PC-3 (cell line): ENCODE results near the gene BRIP1. TPM values are rescaled to one million over a fixed set of nuclear protein-coding genes. Genes with fewer than 3 reads are reported as not detected.

Source experiments
- ATAC-seq: fragments of 200-7000 bp; cut with Tn5 transposase; 2 replicates; pipeline ENCODE4 v1.9.1; 2020; ENCODE audit warnings: mild to moderate bottlenecking, moderate library complexity
- BruUV-seq: library from RNA; stranded (reverse); fragments of 400-500 nt; replicated peaks from 2 replicates; lab custom pipeline; 2021; lab: Mats Ljungman, UMichigan
- CTCF ChIA-PET: fragments of 300-600 bp; sonication (Branson Sonifier 250); formaldehyde crosslinking; loops from one replicate; lab custom pipeline; 2022; ENCODE audit warnings: antibody characterized with exemption; lab: Charles Lee
- POLR2A ChIA-PET: fragments of 300-600 bp; sonication (Branson Sonifier 250); formaldehyde crosslinking; loops from one replicate; lab custom pipeline; 2022; ENCODE audit warnings: antibody characterized with exemption; ENCODE audit not compliant: unreplicated experiment; lab: Charles Lee
- DNase-seq: peaks from one replicate; pipeline ENCODE4 v3.0.0-alpha.2; 2015
- H2AFZ ChIP-seq: fragments of 300-600 bp; sonication (generic); 2 replicates; pipeline ENCODE4 v1.6.0; 2016; ENCODE audit warnings: antibody characterized with exemption, low read length
- H3F3A ChIP-seq: fragments of 300-600 bp; sonication (generic); one replicate; pipeline ENCODE4 v1.6.0; 2017; ENCODE audit warnings: antibody characterized with exemption, low read length, control low read depth, mild to moderate bottlenecking; ENCODE audit not compliant: unreplicated experiment
- H3K27ac ChIP-seq: fragments of 300-600 bp; sonication (generic); 2 replicates; pipeline ENCODE4 v1.5.1; 2016; ENCODE audit warnings: mild to moderate bottlenecking, low read length
- H3K27me3 ChIP-seq: fragments of 300-600 bp; sonication (generic); 2 replicates; pipeline ENCODE4 v1.6.1; 2016; ENCODE audit warnings: low read length, mixed read lengths
- H3K36me3 ChIP-seq: fragments of 300-600 bp; sonication (generic); 2 replicates; pipeline ENCODE4 v1.6.1; 2016; ENCODE audit warnings: low read depth, mixed run types, low read length, mixed read lengths
- H3K4me1 ChIP-seq: fragments of 300-600 bp; sonication (generic); 2 replicates; pipeline ENCODE4 v1.5.1; 2016; ENCODE audit warnings: low read length; ENCODE audit not compliant: insufficient read depth
- H3K4me2 ChIP-seq: fragments of 300-600 bp; sonication (generic); 2 replicates; pipeline ENCODE4 v1.6.0; 2016; ENCODE audit warnings: low read length
- H3K4me3 ChIP-seq: fragments of 300-600 bp; sonication (generic); 2 replicates; pipeline ENCODE4 v1.5.1; 2016; ENCODE audit warnings: mild to moderate bottlenecking, low read length, mixed read lengths
- H3K79me2 ChIP-seq: fragments of 300-600 bp; sonication (generic); 2 replicates; pipeline ENCODE4 v1.6.1; 2017; ENCODE audit warnings: low read length, mixed read lengths
- H3K9ac ChIP-seq: fragments of 300-600 bp; sonication (generic); 2 replicates; pipeline ENCODE4 v1.6.0; 2016; ENCODE audit warnings: mild to moderate bottlenecking, low read length
- H3K9me2 ChIP-seq: fragments of 300-600 bp; sonication (generic); replicated peaks from 2 replicates; pipeline ENCODE4 v1.6.1; 2016; ENCODE audit warnings: mixed run types, low read length, mixed read lengths
- H3K9me3 ChIP-seq: fragments of 300-600 bp; sonication (generic); 2 replicates; pipeline ENCODE4 v1.6.1; 2016; ENCODE audit warnings: low read length, mixed read lengths
- H4K20me1 ChIP-seq: fragments of 300-600 bp; sonication (generic); 2 replicates; pipeline ENCODE4 v1.6.1; 2016; ENCODE audit warnings: low read length, mixed read lengths
- CTCF ChIP-seq: fragments of 300-600 bp; sonication (generic); conservative IDR thresholded peaks from 2 replicates; pipeline ENCODE4 v1.5.1; 2017; ENCODE audit warnings: antibody characterized with exemption, low read depth, mild to moderate bottlenecking, low read length
- EZH2 ChIP-seq: fragments of 300-600 bp; sonication (generic); IDR thresholded peaks from one replicate; pipeline ENCODE4 v1.6.1; 2017; ENCODE audit warnings: antibody characterized with exemption, mild to moderate bottlenecking, low read length; ENCODE audit not compliant: unreplicated experiment
- EZH2phosphoT487 ChIP-seq: fragments of 300-600 bp; sonication (generic); IDR thresholded peaks from 2 replicates; pipeline ENCODE4 v1.6.1; 2018; ENCODE audit warnings: mild to moderate bottlenecking, antibody characterized with exemption, low read length, borderline replicate concordance
- intact Hi-C: fragments of 100-400 bp; cut with micrococcal nuclease; formaldehyde crosslinking; loops from 2 replicates; pipeline ENCODE4 v1.9.0; 2023
- total RNA-seq: library from RNA; depleted of rRNA; stranded (reverse); fragments of >200 nt; gene quantifications from 2 replicates; pipeline ENCODE4 v1.2.3, GENCODE V29; 2014

BRIP1 gene
- total RNA-seq, 1 experiment from 2014 or later, result 21.1 TPM

- no peaks in the 10 kb centered on the region for H3K27me3 ChIP-seq
- no peaks in the 10 kb centered on the region for H3F3A ChIP-seq
- TF ChIP-seq CTCF (no peak), EZH2phosphoT487 (no peak), EZH2 (no peak)
- no peaks in the 10 kb centered on the region for H4K20me1 ChIP-seq
- ChIA-PET CTCF (no interaction called here), POLR2A (no interaction called here)
- H3K4me1 ChIP-seq, result no peaks in the 10 kb centered on the region
- no TSS peak for BruUV-seq
- peaks cover 16% of the 10 kb centered on the region for H3K36me3 ChIP-seq
- no peaks in the 10 kb centered on the region for H3K9me2 ChIP-seq
- H3K4me2 ChIP-seq, result no peak overlapping the region
- ATAC-seq, result no peak
- intact Hi-C loops, result no loop called here
- peaks cover 4% of the 10 kb centered on the region; the same call in 1 of the 2 replicates for H3K9me3 ChIP-seq
- no peak overlapping the region for H2AFZ ChIP-seq
- no peaks in the 10 kb centered on the region for H3K79me2 ChIP-seq
- H3K27ac ChIP-seq, result no peak overlapping the region
- H3K9ac ChIP-seq, result no peak overlapping the region
- no peak overlapping the region for H3K4me3 ChIP-seq
- DNase-seq, result no peak
Observed at GRCh38 chr17:61718022-61718421, 145.3 kb downstream of the BRIP1 start.

GRCh38 chr17:61717352-61717751, 146.0 kb downstream of the BRIP1 start:
- no peak for DNase-seq
- BruUV-seq, result no TSS peak
- no peaks in the 10 kb centered on the region for H3K79me2 ChIP-seq
- no peak overlapping the region for H3K27ac ChIP-seq
- intact Hi-C loops, result no loop called here
- no peak for ATAC-seq
- H3K27me3 ChIP-seq, result no peaks in the 10 kb centered on the region
- no peak overlapping the region for H3K4me3 ChIP-seq
- H3F3A ChIP-seq, result no peaks in the 10 kb centered on the region
- no peaks in the 10 kb centered on the region for H3K4me1 ChIP-seq
- H4K20me1 ChIP-seq, result no peaks in the 10 kb centered on the region
- H3K4me2 ChIP-seq, result no peak overlapping the region
- H3K9ac ChIP-seq, result no peak overlapping the region
- no peak overlapping the region for H2AFZ ChIP-seq
- CTCF ChIA-PET, result no interaction called here
- H3K9me2 ChIP-seq, result no peaks in the 10 kb centered on the region
- H3K9me3 ChIP-seq, result peaks cover 4% of the 10 kb centered on the region; the same call in 1 of the 2 replicates
- POLR2A ChIA-PET, result no interaction called here
- TF ChIP-seq EZH2phosphoT487, result no peak
- TF ChIP-seq EZH2, result no peak
- TF ChIP-seq CTCF, result no peak
- H3K36me3 ChIP-seq, result peaks cover 19% of the 10 kb centered on the region

- Histone ChIP-seq H3F3A (no peaks in the 10 kb centered on the region), H4K20me1 (no peaks in the 10 kb centered on the region), H3K9me2 (no peaks in the 10 kb centered on the region), H3K9ac (no peak overlapping the region), H3K4me3 (no peak overlapping the region), H3K36me3 (peaks cover 19% of the 10 kb centered on the region), H3K4me2 (no peak overlapping the region), H2AFZ (no peak overlapping the region), H3K79me2 (no peaks in the 10 kb centered on the region), H3K4me1 (no peaks in the 10 kb centered on the region), H3K27me3 (no peaks in the 10 kb centered on the region), H3K9me3 (peaks cover 4% of the 10 kb centered on the region; the same call in 1 of the 2 replicates), H3K27ac (no peak overlapping the region)
- no peak for TF ChIP-seq EZH2
- intact Hi-C loops, result no loop called here
- BruUV-seq, result no TSS peak
- DNase-seq (no peak), ATAC-seq (no peak)
- ChIA-PET POLR2A (interaction anchor here (0.6 to 0.7 kb wide), 2 partner anchors 55 to 60 kb away, joined by 5 to 7 read pairs; no protein-coding TSS in a partner anchor), CTCF (no interaction called here)
Observed at GRCh38 chr17:61716225-61716829, 147.0 kb downstream of the BRIP1 start.
